Smooth muscle cell (in vitro differentiated cells): ENCODE measurements around the gene OR5M8. TPM values are rescaled to one million over a fixed set of nuclear protein-coding genes. Genes with fewer than 3 reads are reported as not detected.

Experiments
- DNase-seq: peaks from one replicate; lab custom pipeline; 2025; ENCODE audit not compliant: unreplicated experiment; lab: John Stamatoyannopoulos, UW
- H2AFZ ChIP-seq: fragments of 200-600 bp; sonication (generic); 2 replicates; pipeline ENCODE4 v1.6.0; 2016; ENCODE audit warnings: antibody characterized with exemption, low read depth, mild to moderate bottlenecking
- H3F3A ChIP-seq: fragments of 200-600 bp; sonication (generic); 2 replicates; pipeline ENCODE4 v1.6.0; 2017; ENCODE audit warnings: antibody characterized with exemption, low read depth
- H3K27ac ChIP-seq: fragments of 200-600 bp; sonication (generic); 2 replicates; pipeline ENCODE4 v1.5.1; 2016; ENCODE audit warnings: low read depth, mild to moderate bottlenecking
- H3K27me3 ChIP-seq: fragments of 200-600 bp; sonication (generic); 2 replicates; pipeline ENCODE4 v1.6.1; 2016; ENCODE audit warnings: low read depth, mild to moderate bottlenecking
- H3K36me3 ChIP-seq: fragments of 200-600 bp; sonication (generic); 2 replicates; pipeline ENCODE4 v1.5.1; 2016; ENCODE audit warnings: low read depth
- H3K4me1 ChIP-seq: fragments of 200-600 bp; sonication (generic); 2 replicates; pipeline ENCODE4 v1.5.1; 2016; ENCODE audit warnings: low read depth
- H3K4me2 ChIP-seq: fragments of 200-600 bp; sonication (generic); 2 replicates; pipeline ENCODE4 v1.6.0; 2016; ENCODE audit warnings: mild to moderate bottlenecking
- H3K4me3 ChIP-seq: fragments of 200-600 bp; sonication (generic); 2 replicates; pipeline ENCODE4 v1.5.1; 2016; ENCODE audit warnings: mild to moderate bottlenecking
- H3K79me2 ChIP-seq: fragments of 200-600 bp; sonication (generic); 2 replicates; pipeline ENCODE4 v1.6.0; 2016; ENCODE audit warnings: low read depth, mild to moderate bottlenecking
- H3K9ac ChIP-seq: fragments of 200-600 bp; sonication (generic); 2 replicates; pipeline ENCODE4 v1.6.0; 2016; ENCODE audit warnings: low read depth
- H3K9me3 ChIP-seq: fragments of 200-600 bp; sonication (generic); replicated peaks from 2 replicates; pipeline ENCODE4 v1.5.1; 2016; ENCODE audit warnings: low read depth
- H4K20me1 ChIP-seq: fragments of 200-600 bp; sonication (generic); 2 replicates; pipeline ENCODE4 v1.6.0; 2016; ENCODE audit warnings: low read depth
- WGBS: methylation state at CpG from one replicate; pipeline ENCODE4 v1.1.7; 2016; ENCODE audit warnings: low lambda C conversion rate; 5-methylcytosine and 5-hydroxymethylcytosine counted together
- polyA plus RNA-seq: library from polyadenylated mRNA; unstranded; fragments of >200 nt; fragmentation: Nextera tagmentation; extraction: Ambion mirVana; gene quantifications from 2 replicates; pipeline ENCODE4 v1.2.1, GENCODE V29; 2016
- total RNA-seq: library from RNA; depleted of rRNA; stranded (reverse); fragments of >200 nt; gene quantifications from 2 replicates; pipeline ENCODE4 v1.2.3, GENCODE V29; 2014
- TF ChIP-seq, protein P1 (sequence below): fragments of 200-600 bp; sonication (generic); IDR thresholded peaks from 2 replicates; pipeline ENCODE4 v1.5.1; 2017; ENCODE audit warnings: borderline replicate concordance, mild to moderate bottlenecking, antibody characterized with exemption; ENCODE audit not compliant: insufficient read depth, poor library complexity, severe bottlenecking

Gene OR5M8
- total and polyA plus RNA-seq, 2 experiments from 2014 or later = not detected

DNA sequence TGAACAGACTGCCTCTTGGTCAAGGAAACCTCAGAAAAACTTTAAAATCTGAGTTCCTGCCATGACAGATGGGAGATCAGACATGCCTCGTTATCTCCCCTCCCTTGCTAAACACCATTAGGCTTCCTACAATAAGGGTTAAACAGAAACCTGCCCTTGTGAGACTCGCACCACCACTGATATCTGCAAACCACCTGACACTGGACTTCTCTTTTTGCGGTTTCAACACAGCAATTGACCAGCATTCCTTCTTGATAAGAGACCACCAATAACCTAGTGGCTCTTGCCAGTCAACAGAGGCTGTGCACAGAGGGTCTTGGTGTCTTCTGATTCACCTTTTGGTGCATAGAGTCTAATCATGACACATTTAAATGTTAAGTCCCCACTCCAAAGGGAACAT lies 4.4 kb downstream of the OR5M8 start:
- no peaks in the 10 kb centered on the region for H3K27me3 ChIP-seq
- DNase-seq = no peak
- 71% methylated on average over 3 of the region's 3 CpGs for WGBS
- TF ChIP-seq, protein P1, sequence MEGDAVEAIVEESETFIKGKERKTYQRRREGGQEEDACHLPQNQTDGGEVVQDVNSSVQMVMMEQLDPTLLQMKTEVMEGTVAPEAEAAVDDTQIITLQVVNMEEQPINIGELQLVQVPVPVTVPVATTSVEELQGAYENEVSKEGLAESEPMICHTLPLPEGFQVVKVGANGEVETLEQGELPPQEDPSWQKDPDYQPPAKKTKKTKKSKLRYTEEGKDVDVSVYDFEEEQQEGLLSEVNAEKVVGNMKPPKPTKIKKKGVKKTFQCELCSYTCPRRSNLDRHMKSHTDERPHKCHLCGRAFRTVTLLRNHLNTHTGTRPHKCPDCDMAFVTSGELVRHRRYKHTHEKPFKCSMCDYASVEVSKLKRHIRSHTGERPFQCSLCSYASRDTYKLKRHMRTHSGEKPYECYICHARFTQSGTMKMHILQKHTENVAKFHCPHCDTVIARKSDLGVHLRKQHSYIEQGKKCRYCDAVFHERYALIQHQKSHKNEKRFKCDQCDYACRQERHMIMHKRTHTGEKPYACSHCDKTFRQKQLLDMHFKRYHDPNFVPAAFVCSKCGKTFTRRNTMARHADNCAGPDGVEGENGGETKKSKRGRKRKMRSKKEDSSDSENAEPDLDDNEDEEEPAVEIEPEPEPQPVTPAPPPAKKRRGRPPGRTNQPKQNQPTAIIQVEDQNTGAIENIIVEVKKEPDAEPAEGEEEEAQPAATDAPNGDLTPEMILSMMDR = no peak
- no peaks in the 10 kb centered on the region for H3F3A ChIP-seq
- H3K4me2 ChIP-seq = no peak overlapping the region
- no peaks in the 10 kb centered on the region for H3K79me2 ChIP-seq
- no peak overlapping the region for H3K4me3 ChIP-seq
- no peak overlapping the region for H3K9ac ChIP-seq
- H3K36me3 ChIP-seq = no peaks in the 10 kb centered on the region
- H4K20me1 ChIP-seq = no peaks in the 10 kb centered on the region
- no peaks in the 10 kb centered on the region for H3K9me3 ChIP-seq
- H3K4me1 ChIP-seq = no peaks in the 10 kb centered on the region
- no peak overlapping the region for H2AFZ ChIP-seq
- no peak overlapping the region for H3K27ac ChIP-seq

DNA sequence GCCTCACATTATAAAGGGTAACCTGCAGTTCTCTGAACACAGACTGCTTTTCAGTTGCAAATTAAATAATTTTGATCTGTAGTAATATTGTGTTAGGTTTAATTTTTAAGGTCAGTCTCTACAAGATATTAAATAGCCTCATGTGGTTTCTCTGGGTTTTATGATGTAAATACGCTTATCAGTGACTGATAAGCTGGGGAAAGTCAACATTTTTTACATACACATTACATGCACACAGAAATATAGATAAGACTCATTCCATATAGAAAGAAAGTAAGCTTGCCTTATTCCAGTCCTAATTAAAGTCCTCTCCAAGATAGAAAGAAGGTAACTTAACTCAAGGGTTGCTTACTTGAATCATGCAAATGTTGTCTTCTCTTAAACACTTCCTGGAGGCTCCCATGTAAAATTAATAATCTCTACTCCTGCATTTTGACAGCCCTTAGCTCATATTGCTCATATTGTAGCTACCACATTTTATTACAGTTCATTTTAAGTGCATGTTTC lies 16.4 kb downstream of the OR5M8 start:
- no peak for DNase-seq
- Histone ChIP-seq H3K9ac (no peak overlapping the region), H3K27me3 (no peaks in the 10 kb centered on the region), H3K27ac (no peak overlapping the region), H2AFZ (no peak overlapping the region), H3K4me3 (no peak overlapping the region), H3K4me1 (no peaks in the 10 kb centered on the region), H3K79me2 (no peaks in the 10 kb centered on the region), H3F3A (no peaks in the 10 kb centered on the region), H3K36me3 (no peaks in the 10 kb centered on the region), H3K4me2 (no peak overlapping the region), H4K20me1 (no peaks in the 10 kb centered on the region), H3K9me3 (no peaks in the 10 kb centered on the region)
- TF ChIP-seq, protein P1 = no peak
- WGBS = 81% methylated on average over 1 of the region's 1 CpG

DNA sequence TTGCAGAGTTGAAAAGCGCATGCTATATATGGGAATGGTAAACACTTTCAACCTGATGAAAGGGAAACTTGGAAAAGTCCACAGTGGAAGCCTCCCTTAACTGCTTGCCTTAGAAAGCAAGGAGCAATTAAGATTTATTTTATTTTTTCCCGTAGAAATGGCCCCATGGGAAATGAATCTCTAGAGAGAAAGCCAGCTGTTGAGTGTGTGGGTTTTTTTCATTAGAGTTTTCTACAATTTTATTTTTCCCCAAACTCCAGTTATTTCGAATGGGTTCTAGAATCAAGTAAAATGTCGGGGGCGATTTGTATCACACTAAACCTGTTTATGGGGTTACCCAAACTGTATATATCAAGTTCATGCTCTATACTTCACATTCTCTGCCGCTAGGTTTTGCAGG lies 17.9 kb downstream of the OR5M8 start, which contains the start of gene OR5M3:
TSS of gene OR5M3 (minus strand) at position 101 of the 400 bp plus-strand sequence. CDS start 2,855 bp downstream, outside the sequence.
- 96% methylated on average over 6 of the region's 6 CpGs for WGBS
- no peak within 1 kb of the TSS for H3K4me2 ChIP-seq

More for the DNA sequence above, 17.9 kb downstream of the OR5M8 start, which contains the start of gene OR5M3:
- Histone ChIP-seq H4K20me1 (no peaks in the 10 kb centered on the region), H2AFZ (no peak within 1 kb of the TSS), H3K36me3 (no peaks in the 10 kb centered on the region), H3K79me2 (no peaks in the 10 kb centered on the region), H3F3A (no peaks in the 10 kb centered on the region), H3K9ac (no peak within 1 kb of the TSS), H3K9me3 (no peaks in the 10 kb centered on the region), H3K4me1 (no peaks in the 10 kb centered on the region), H3K27ac (no peak within 1 kb of the TSS), H3K27me3 (no peaks in the 10 kb centered on the region), H3K4me3 (no peak within 1 kb of the TSS)
- DNase-seq = no peak
- TF ChIP-seq, protein P1 = no peak
